Upper lobe of right lung (tissue), 1 donor: ENCODE measurements around the gene TACC3. TPM values are rescaled to one million over a fixed set of nuclear protein-coding genes. Genes with fewer than 3 reads are reported as not detected.

Experiments used
- ATAC-seq: fragments of 200-7000 bp; cut with Tn5 transposase; one replicate; pipeline ENCODE4 v1.9.1; 2020; ENCODE audit warnings: mild to moderate bottlenecking, moderate library complexity
- DNase-seq: peaks from one replicate; pipeline ENCODE4 v3.0.0-alpha.2; 2020
- H3K27ac ChIP-seq: fragments of 200-600 bp; one replicate; pipeline ENCODE4 v1.8.0; 2022
- H3K27me3 ChIP-seq: fragments of 200-600 bp; one replicate; pipeline ENCODE4 v1.8.0; 2022; ENCODE audit warnings: mild to moderate bottlenecking
- H3K36me3 ChIP-seq: fragments of 200-600 bp; one replicate; pipeline ENCODE4 v1.8.0; 2022
- H3K4me1 ChIP-seq: fragments of 200-600 bp; one replicate; pipeline ENCODE4 v1.8.0; 2022
- H3K4me3 ChIP-seq: fragments of 200-600 bp; one replicate; pipeline ENCODE4 v1.8.0; 2022; ENCODE audit warnings: mild to moderate bottlenecking
- H3K9me3 ChIP-seq: fragments of 200-600 bp; one replicate; pipeline ENCODE4 v1.8.0; 2022
- intact Hi-C: fragments of 100-400 bp; cut with DNase I; formaldehyde crosslinking; loops from one replicate; pipeline ENCODE4 v1.11.0; 2022
- total RNA-seq: library from RNA; stranded (reverse); fragmentation: NEBNext Ultra II Directional; extraction: Animal tissue kit (Norgen Biotek cat#: 25700); gene quantifications from one replicate; pipeline ENCODE4 v1.2.1, GENCODE V29; 2021
- TF ChIP-seq, protein P1 (sequence below): fragments of 200-600 bp; IDR thresholded peaks from one replicate; pipeline ENCODE4 v1.8.0; 2022; ENCODE audit warnings: antibody characterized with exemption
- donor health status: DM: no; HTN: yes; CAD: no; lungs with severe emphysema.

The TACC3 gene
- total RNA-seq, 1 donor from 2014 or later = 13.3 TPM

DNA sequence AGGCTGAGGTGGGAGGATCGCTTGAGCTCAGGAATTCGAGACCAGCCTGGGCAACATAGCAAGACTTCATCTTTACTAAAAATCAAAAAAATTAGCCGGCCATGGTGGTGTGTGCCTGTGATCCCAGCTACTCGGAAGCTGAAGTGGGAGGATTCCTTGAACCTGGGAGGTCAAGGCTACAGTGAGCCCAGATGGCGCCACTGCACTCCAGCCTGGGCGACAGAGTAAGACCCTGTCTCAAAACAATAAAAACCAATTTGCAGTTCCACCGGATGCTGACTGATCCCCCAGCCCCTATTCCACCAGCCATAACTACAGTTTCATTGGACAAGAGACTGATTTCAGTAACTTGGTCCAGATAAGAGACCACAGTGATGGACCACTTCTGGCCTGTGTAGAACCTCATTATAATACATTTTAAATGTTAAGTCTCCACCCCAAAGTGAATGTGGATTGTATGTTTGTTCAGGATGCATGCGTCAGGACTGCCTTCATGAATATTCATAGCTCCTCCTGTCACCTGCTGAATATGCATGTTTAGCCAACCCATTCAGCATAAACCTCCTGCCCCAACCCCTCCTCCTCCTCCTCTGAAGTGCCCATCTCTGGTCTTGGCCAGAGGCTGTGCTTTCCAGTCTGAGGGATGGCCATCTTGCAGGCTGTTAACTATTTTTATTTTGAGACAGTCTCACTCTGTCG, 6.9 kb upstream of the TACC3 start:
- Histone ChIP-seq H3K9me3 (no peaks in the 10 kb centered on the region), H3K36me3 (peaks cover 24% of the 10 kb centered on the region), H3K4me1 (peaks cover 38% of the 10 kb centered on the region), H3K4me3 (no peak overlapping the region), H3K27ac (no peak overlapping the region), H3K27me3 (no peaks in the 10 kb centered on the region)
- TF ChIP-seq, protein P1, sequence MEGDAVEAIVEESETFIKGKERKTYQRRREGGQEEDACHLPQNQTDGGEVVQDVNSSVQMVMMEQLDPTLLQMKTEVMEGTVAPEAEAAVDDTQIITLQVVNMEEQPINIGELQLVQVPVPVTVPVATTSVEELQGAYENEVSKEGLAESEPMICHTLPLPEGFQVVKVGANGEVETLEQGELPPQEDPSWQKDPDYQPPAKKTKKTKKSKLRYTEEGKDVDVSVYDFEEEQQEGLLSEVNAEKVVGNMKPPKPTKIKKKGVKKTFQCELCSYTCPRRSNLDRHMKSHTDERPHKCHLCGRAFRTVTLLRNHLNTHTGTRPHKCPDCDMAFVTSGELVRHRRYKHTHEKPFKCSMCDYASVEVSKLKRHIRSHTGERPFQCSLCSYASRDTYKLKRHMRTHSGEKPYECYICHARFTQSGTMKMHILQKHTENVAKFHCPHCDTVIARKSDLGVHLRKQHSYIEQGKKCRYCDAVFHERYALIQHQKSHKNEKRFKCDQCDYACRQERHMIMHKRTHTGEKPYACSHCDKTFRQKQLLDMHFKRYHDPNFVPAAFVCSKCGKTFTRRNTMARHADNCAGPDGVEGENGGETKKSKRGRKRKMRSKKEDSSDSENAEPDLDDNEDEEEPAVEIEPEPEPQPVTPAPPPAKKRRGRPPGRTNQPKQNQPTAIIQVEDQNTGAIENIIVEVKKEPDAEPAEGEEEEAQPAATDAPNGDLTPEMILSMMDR = no peak
- peak; percentile 36 for DNase-seq
- ATAC-seq = no peak
- intact Hi-C loops = no loop called here

DNA sequence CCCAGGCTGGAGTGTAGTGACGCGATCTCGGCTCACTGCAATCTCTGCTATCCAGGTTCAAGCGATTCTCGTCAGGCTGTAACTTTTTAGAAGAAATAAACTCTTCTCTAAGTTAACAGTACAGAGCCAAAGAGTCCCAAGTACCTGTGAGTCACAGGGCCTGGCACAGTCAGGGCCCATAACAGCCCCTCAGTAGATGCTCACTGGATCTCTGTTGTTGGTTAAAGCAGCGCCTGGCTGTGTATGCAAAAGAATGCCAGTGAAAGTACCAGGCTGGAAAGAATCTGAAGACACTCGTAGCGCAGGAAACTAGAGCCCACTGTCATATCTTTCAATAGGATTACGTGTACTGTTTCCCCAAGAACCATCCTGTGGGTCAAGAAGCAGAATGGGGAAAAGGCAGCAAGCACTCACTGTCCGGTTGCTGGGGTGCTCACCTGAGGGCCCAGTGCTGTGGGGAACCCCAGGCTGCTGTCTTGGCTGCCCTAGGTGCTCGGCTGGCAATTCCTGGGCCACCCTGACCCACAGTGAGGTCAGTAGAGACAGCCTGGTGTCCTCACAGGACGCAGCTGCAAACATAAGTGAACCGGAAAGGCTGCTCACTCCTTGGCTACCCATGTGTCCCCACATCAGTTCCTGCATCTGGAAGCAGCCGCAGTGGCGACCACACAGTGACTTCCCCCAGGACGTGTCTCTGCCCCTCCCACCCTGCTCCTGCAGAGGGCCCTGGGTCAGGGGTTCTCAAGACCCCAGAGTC, 6.1 kb upstream of the TACC3 start:
- H3K27me3 ChIP-seq = no peaks in the 10 kb centered on the region
- H3K4me3 ChIP-seq = no peak overlapping the region
- DNase-seq (peak; percentile 60), ATAC-seq (no peak)
- TF ChIP-seq, protein P1 = no peak
- H3K36me3 ChIP-seq = peaks cover 24% of the 10 kb centered on the region
- H3K9me3 ChIP-seq = no peaks in the 10 kb centered on the region
- peaks cover 43% of the 10 kb centered on the region for H3K4me1 ChIP-seq
- no peak overlapping the region for H3K27ac ChIP-seq
- intact Hi-C loops = no loop called here

DNA sequence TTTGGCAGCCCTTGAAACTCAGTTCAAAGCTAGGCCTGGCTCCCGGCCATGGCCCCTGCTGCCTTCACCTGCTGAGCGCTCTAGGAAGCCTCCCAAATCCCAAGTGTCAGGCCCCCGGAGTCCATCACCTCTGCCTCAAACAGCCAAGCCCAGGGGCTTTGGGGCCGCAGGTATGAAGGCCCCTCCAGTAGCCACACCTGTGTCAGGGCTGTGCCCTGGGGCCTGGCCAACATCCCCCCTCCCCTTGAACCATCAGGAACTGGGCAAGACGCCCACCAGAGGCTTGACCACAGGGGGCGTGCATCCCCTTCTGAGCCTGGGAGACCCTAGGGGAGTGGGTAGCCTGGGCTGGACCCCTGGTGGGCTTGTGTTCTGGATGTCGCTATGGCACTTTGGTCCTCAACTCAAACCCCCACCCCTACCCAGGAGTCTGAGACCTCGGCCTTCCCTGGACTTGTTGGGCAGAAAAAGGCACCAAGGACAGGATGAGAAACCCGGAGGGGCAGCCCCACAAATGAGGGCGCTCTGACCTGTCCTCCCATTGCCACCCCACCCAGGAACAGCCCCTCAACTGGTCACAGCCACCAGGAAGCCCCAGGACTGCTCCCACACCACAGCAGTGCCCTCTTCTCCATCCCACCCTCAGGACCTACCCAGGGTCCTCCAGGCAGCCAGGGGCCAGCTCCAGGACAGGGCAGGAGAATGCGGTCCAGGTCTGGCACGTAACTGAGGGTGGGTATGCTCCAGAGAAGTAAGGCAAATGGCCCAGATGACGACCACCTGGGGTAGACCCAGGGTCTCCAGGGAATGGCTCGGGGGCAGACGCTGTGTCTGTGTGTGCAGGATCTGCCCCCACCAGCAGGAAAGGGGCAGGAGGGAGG, 5.0 kb upstream of the TACC3 start:
- H3K36me3 ChIP-seq = peaks cover 20% of the 10 kb centered on the region
- no peaks in the 10 kb centered on the region for H3K9me3 ChIP-seq
- TF ChIP-seq, protein P1 = no peak
- intact Hi-C loops = no loop called here
- H3K4me3 ChIP-seq = no peak overlapping the region
- no peaks in the 10 kb centered on the region for H3K27me3 ChIP-seq
- DNase-seq (peak; percentile 52), ATAC-seq (no peak)
- H3K4me1 ChIP-seq = peaks cover 34% of the 10 kb centered on the region
- H3K27ac ChIP-seq = no peak overlapping the region

DNA sequence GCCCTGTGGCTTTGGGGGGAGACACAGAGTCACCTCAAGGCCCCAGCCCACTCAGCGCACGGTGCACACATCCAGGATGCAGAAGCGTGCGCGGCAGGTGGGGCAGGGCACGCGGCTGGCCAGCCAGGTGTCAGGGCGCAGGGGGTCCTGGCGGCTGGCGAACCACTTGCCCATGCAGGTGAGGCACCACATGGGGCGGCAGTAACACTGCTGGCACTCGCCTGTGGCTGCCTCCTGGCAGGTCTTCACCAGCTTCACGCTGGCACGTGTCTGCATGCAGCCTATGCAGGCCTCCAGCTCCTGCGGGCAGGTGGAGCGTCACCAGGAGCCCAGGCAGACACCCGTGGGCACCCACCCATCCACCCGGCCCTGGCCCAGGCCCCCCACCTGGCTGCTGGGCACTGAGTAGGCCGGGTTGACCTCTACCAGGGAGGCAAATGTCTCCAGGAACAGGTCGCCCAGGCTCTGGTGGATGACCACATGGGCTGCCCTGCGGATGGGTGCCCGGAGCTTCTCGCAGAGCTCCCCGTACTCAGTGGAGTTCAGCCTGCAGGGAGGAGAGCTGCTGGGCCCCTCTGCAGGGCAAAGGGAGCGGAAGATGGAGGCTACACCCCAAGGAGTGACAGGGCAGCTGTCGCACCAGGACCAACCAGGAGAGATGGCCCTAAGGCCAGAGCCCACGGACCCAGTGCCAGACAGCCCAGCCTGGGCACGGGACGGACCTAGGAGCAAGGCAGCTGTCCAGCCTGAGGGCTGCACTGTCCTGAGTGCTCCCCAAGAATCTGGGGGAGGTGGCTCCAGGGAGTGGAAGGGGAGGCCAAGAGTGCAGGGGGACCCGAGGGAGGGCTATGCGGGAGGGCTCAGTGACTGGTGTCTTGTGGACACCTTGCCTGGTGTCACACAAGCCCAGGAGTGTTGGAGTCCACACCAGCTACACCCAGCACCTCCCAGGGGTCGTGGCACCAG, 3.9 kb upstream of the TACC3 start:
- DNase-seq (peak; percentile 63), ATAC-seq (no peak)
- H3K4me1 ChIP-seq = peaks cover 42% of the 10 kb centered on the region
- H3K4me3 ChIP-seq = no peak overlapping the region
- peaks cover 20% of the 10 kb centered on the region for H3K36me3 ChIP-seq
- H3K27me3 ChIP-seq = no peaks in the 10 kb centered on the region
- TF ChIP-seq, protein P1 = no peak
- H3K9me3 ChIP-seq = no peaks in the 10 kb centered on the region
- no peak overlapping the region for H3K27ac ChIP-seq
- intact Hi-C loops = no loop called here
